Kidney capillary endothelial cell (primary cell): ENCODE results near the gene CFAP46.

ENCODE experiments used
- DNase-seq: peaks from one replicate; pipeline ENCODE4 v3.0.0-alpha.2; 2018; ENCODE audit warnings: low spot score

CFAP46 gene

GRCh38 chr10:132770061-132771021 lies 172.0 kb downstream of the CFAP46 start:
- DNase-seq = no peak

GRCh38 chr10:132768346-132769248 lies 173.8 kb downstream of the CFAP46 start:
- DNase-seq = no peak

GRCh38 chr10:132766291-132766690 lies 176.1 kb downstream of the CFAP46 start:
- no peak for DNase-seq

GRCh38 chr10:132765435-132765834 lies 176.9 kb downstream of the CFAP46 start:
- no peak for DNase-seq

- no peak for DNase-seq
These were observed 178.3 kb downstream of the CFAP46 start for GRCh38 chr10:132764108-132764507.

GRCh38 chr10:132763545-132763944 lies 178.8 kb downstream of the CFAP46 start:
- no peak for DNase-seq

GRCh38 chr10:132762267-132762666 lies 180.1 kb downstream of the CFAP46 start:
- DNase-seq = no peak

GRCh38 chr10:132761395-132762060 lies 180.8 kb downstream of the CFAP46 start:
- no peak for DNase-seq

- no peak for DNase-seq
These were observed 183.5 kb downstream of the CFAP46 start for GRCh38 chr10:132758865-132759264.
